ENCODE measurements around the gene CHST5. TPM values are rescaled to one million over a fixed set of nuclear protein-coding genes. Genes with fewer than 3 reads are reported as not detected.

The CHST5 gene
- total and polyA plus RNA-seq, 2 of the 13 experiments (the other 11 are each of a cell fraction or from before 2014, with no cell fraction given), result 0.05 TPM; not detected in 1

DNA sequence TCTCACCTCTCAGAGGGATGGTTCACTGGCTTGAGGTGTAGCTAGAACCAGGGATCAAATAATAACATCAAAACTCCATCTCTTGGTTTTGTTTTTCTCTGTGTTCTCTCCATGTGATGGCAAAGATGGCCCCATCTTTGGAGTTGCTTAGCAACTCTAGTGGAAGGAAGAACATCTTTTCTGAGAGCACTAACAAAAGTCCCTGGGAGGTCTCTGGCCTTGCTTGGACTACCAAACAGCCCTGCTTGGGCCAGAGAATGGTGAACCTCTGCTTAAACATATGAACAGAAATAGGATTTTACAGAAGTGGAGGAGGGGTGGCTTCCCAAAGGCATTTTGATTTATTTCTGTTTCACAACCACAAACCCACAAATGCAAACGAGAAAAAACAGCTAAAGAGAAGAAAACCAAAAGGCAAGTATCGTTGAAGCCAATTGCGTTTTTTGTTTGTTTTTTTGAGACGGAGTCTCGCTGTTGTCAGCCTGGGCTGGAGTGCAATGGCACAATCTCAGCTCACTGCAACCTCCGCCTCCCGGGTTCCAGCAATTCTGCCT is 43.5 kb upstream of the CHST5 start:
- no peak for DNase-seq (ENCODE audit: low spot score)
- Histone ChIP-seq H2AFZ (ENCODE audit: low read length) (no peak overlapping the region), H3K36me3 (replicated peaks in 1 of 2; ENCODE audit: control insufficient read depth in 1 of 2, insufficient read depth in 2 of 2, low read length in 2 of 2) (peaks cover 11 to 43% of the 10 kb centered on the region in 2 experiments), H3K4me1 (ENCODE audit: insufficient read depth, low read length) (no peaks in the 10 kb centered on the region), H3K4me2 (ENCODE audit: low read depth, low read length) (no peak overlapping the region), H3K79me2 (ENCODE audit: insufficient read depth, low read length) (no peaks in the 10 kb centered on the region), H3K9ac (ENCODE audit: insufficient read depth, low read depth, low read length) (no peak overlapping the region), H3K9me3 (ENCODE audit: low read length) (no peaks in the 10 kb centered on the region), H3K27me3 (ENCODE audit: control insufficient read depth in 1 of 2, insufficient read depth in 2 of 2, low read length in 2 of 2) (no peaks in the 10 kb centered on the region), H4K20me1 (ENCODE audit: insufficient read depth, low read length) (no peaks in the 10 kb centered on the region), H3K27ac (ENCODE audit: extremely low read length, insufficient read depth, low read length) (no peak overlapping the region), H3K4me3 (replicated peaks in 1 of 3; ENCODE audit: insufficient read depth in 1 of 3, low read depth in 2 of 3, low read length in 3 of 3) (no peak overlapping the region)
- TF ChIP-seq, protein P1, sequence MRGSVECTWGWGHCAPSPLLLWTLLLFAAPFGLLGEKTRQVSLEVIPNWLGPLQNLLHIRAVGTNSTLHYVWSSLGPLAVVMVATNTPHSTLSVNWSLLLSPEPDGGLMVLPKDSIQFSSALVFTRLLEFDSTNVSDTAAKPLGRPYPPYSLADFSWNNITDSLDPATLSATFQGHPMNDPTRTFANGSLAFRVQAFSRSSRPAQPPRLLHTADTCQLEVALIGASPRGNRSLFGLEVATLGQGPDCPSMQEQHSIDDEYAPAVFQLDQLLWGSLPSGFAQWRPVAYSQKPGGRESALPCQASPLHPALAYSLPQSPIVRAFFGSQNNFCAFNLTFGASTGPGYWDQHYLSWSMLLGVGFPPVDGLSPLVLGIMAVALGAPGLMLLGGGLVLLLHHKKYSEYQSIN (CRISPR knock-in tag; IDR thresholded peaks at IDR 0.05; ENCODE audit: borderline replicate concordance), result no peak
- TF ChIP-seq MAFK (conservative IDR thresholded peaks at IDR 0.05 in 1 of 2, IDR thresholded peaks at IDR 0.05 in 1 of 2; ENCODE audit: low read length in 2 of 2) (no peak), RXRA (CRISPR knock-in tag; IDR thresholded peaks at IDR 0.05) (no peak), SMARCC2 (IDR thresholded peaks at IDR 0.05) (no peak), SRSF1 (optimal IDR thresholded peaks at IDR 0.05; ENCODE audit: low read depth, low read length) (no peak), KDM4B (CRISPR knock-in tag; IDR thresholded peaks at IDR 0.05) (no peak), NCOR1 (IDR thresholded peaks at IDR 0.05; ENCODE audit: borderline replicate concordance, low read length) (no peak), TCF7L2 (IDR thresholded peaks at IDR 0.05; ENCODE audit: low read depth, low read length) (no peak), ZNF329 (CRISPR knock-in tag; IDR thresholded peaks at IDR 0.05; ENCODE audit: low read depth) (no peak), ISX (CRISPR knock-in tag; conservative IDR thresholded peaks at IDR 0.05) (no peak), ARNT2 (CRISPR knock-in tag; IDR thresholded peaks at IDR 0.05; ENCODE audit: low read depth) (no peak)
- TF ChIP-seq, protein P2, sequence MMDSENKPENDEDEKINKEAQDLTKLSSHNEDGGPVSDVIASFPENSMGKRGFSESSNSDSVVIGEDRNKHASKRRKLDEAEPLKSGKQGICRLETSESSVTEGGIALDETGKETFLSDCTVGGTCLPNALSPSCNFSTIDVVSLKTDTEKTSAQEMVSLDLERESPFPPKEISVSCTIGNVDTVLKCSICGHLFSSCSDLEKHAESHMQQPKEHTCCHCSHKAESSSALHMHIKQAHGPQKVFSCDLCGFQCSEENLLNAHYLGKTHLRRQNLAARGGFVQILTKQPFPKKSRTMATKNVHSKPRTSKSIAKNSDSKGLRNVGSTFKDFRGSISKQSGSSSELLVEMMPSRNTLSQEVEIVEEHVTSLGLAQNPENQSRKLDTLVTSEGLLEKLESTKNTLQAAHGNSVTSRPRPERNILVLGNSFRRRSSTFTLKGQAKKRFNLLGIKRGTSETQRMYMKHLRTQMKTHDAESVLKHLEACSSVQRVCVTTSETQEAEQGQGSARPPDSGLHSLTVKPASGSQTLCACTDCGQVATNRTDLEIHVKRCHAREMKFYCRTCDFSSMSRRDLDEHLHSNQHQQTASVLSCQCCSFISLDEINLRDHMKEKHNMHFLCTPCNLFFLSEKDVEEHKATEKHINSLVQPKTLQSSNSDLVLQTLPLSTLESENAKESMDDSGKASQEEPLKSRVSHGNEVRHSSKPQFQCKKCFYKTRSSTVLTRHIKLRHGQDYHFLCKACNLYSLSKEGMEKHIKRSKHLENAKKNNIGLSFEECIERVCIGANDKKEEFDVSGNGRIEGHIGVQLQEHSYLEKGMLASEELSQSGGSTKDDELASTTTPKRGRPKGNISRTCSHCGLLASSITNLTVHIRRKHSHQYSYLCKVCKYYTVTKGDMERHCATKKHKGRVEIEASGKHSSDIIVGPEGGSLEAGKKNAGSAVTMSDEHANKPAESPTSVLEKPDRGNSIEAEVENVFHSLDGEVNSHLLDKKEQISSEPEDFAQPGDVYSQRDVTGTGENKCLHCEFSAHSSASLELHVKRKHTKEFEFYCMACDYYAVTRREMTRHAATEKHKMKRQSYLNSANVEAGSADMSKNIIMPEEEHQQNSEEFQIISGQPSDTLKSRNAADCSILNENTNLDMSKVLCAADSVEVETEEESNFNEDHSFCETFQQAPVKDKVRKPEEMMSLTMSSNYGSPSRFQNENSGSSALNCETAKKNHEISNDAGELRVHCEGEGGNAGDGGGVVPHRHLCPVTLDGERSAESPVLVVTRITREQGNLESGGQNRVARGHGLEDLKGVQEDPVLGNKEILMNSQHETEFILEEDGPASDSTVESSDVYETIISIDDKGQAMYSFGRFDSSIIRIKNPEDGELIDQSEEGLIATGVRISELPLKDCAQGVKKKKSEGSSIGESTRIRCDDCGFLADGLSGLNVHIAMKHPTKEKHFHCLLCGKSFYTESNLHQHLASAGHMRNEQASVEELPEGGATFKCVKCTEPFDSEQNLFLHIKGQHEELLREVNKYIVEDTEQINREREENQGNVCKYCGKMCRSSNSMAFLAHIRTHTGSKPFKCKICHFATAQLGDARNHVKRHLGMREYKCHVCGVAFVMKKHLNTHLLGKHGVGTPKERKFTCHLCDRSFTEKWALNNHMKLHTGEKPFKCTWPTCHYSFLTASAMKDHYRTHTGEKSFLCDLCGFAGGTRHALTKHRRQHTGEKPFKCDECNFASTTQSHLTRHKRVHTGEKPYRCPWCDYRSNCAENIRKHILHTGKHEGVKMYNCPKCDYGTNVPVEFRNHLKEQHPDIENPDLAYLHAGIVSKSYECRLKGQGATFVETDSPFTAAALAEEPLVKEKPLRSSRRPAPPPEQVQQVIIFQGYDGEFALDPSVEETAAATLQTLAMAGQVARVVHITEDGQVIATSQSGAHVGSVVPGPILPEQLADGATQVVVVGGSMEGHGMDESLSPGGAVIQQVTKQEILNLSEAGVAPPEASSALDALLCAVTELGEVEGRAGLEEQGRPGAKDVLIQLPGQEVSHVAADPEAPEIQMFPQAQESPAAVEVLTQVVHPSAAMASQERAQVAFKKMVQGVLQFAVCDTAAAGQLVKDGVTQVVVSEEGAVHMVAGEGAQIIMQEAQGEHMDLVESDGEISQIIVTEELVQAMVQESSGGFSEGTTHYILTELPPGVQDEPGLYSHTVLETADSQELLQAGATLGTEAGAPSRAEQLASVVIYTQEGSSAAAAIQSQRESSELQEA (CRISPR knock-in tag; IDR thresholded peaks at IDR 0.05; ENCODE audit: not compliant biosample characterization), result no peak
- TF ChIP-seq, protein P3, sequence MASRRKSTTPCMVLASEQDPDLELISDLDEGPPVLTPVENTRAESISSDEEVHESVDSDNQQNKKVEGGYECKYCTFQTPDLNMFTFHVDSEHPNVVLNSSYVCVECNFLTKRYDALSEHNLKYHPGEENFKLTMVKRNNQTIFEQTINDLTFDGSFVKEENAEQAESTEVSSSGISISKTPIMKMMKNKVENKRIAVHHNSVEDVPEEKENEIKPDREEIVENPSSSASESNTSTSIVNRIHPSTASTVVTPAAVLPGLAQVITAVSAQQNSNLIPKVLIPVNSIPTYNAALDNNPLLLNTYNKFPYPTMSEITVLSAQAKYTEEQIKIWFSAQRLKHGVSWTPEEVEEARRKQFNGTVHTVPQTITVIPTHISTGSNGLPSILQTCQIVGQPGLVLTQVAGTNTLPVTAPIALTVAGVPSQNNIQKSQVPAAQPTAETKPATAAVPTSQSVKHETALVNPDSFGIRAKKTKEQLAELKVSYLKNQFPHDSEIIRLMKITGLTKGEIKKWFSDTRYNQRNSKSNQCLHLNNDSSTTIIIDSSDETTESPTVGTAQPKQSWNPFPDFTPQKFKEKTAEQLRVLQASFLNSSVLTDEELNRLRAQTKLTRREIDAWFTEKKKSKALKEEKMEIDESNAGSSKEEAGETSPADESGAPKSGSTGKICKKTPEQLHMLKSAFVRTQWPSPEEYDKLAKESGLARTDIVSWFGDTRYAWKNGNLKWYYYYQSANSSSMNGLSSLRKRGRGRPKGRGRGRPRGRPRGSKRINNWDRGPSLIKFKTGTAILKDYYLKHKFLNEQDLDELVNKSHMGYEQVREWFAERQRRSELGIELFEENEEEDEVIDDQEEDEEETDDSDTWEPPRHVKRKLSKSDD (CRISPR knock-in tag; IDR thresholded peaks at IDR 0.05; ENCODE audit: low read depth), result no peak
- CTCF ChIA-PET (ENCODE audit: low intra/inter-chr PET ratio, low total read pairs), result no interaction called here
- FAIRE-seq, result no peak
- intact Hi-C loops (cut with micrococcal nuclease; ENCODE audit: unreplicated experiment), result no loop called here
- POLR2A ChIA-PET, result no interaction called here
- BruUV-seq (replicated peaks), result TSS peak; percentile 28
- in situ Hi-C loops (cut with HindIII; ENCODE audit: extremely low pct_ligation_motif_present, low pct_unique_long_range_greater_than_20kb), result no loop called here
- ATAC-seq, result no peak
- WGBS (ENCODE audit: low lambda C conversion rate), result 89% methylated on average over 7 of the region's 7 CpGs

All from HepG2 (cell line).